Fibroblast of lung (primary cell): Measurements from ENCODE around the gene TP53BP2.
"Not testable (repeated sequence)": the region's sequence is repeated elsewhere in the genome, so short reads cannot be mapped to it uniquely, and the experiment has no call there.

Source experiments
- EZH2 ChIP-seq: IDR thresholded peaks from 2 replicates; pipeline ENCODE4 v1.5.1; 2012; ENCODE audit warnings: low read length, control low read depth, mild to moderate bottlenecking; ENCODE audit errors: missing control alignments
- TF ChIP-seq, protein P1 (sequence below), 2 donors: IDR thresholded peaks in 1 of 2; conservative IDR thresholded peaks in 1 of 2; 1 replicate in 1 of 2; 2 replicates in 1 of 2; pipeline ENCODE4 v1.5.1; 2011 to 2012; ENCODE audit warnings: low read length in 2 of 2, control low read depth in 1 of 2, inconsistent platforms in 1 of 2, low read depth in 1 of 2, mild to moderate bottlenecking in 1 of 2

DNA sequence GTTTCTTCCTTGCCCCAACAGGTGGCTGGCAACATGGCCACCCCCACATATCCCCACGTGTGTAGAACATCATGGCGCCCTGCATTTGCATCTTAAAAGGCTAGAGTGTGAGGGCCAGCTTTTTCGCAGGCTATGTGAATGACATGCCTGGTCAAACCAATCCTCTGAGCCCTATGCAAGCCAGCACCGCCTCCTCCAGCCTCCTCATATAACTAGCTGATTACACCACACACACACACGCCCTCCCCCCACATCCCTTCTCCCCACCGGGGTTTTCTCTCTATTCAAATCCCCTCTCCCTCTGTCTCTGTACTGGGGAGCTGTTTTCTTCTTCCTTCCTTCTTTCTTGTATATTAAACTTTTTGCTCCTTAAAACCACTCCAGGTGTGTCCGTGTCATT is 44.7 kb upstream of the TP53BP2 start:
- TF ChIP-seq, protein P1, sequence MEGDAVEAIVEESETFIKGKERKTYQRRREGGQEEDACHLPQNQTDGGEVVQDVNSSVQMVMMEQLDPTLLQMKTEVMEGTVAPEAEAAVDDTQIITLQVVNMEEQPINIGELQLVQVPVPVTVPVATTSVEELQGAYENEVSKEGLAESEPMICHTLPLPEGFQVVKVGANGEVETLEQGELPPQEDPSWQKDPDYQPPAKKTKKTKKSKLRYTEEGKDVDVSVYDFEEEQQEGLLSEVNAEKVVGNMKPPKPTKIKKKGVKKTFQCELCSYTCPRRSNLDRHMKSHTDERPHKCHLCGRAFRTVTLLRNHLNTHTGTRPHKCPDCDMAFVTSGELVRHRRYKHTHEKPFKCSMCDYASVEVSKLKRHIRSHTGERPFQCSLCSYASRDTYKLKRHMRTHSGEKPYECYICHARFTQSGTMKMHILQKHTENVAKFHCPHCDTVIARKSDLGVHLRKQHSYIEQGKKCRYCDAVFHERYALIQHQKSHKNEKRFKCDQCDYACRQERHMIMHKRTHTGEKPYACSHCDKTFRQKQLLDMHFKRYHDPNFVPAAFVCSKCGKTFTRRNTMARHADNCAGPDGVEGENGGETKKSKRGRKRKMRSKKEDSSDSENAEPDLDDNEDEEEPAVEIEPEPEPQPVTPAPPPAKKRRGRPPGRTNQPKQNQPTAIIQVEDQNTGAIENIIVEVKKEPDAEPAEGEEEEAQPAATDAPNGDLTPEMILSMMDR (conservative IDR thresholded peaks at IDR 0.05 in 1 of 2, IDR thresholded peaks at IDR 0.05 in 1 of 2; ENCODE audit: low read depth in 1 of 2, low read length in 2 of 2), result not testable (repeated sequence)
- not testable (repeated sequence) for TF ChIP-seq EZH2
